Neural cell (in vitro differentiated cells): ENCODE data around the gene MED4. TPM values are rescaled to one million over a fixed set of nuclear protein-coding genes. Genes with fewer than 3 reads are reported as not detected.

ENCODE experiments used
- H2AFZ ChIP-seq: fragments of 200-600, 300-800 bp; sonication (generic), shearing (Covaris generic); 2 replicates; pipeline ENCODE4 v1.6.0; 2014; ENCODE audit warnings: low read depth, mild to moderate bottlenecking, antibody characterized with exemption, low read length, moderate library complexity
- H3F3A ChIP-seq: fragments of 200-600 bp; shearing (Covaris generic); 2 replicates; pipeline ENCODE4 v1.6.1; 2016; ENCODE audit warnings: mild to moderate bottlenecking, moderate library complexity, mixed read lengths, antibody characterized with exemption, low read length; ENCODE audit not compliant: insufficient read depth, poor library complexity, severe bottlenecking
- H3K27ac ChIP-seq: fragments of 200-600, 300-800 bp; sonication (generic), shearing (Covaris generic); 2 replicates; pipeline ENCODE4 v1.5.1; 2014; ENCODE audit warnings: mild to moderate bottlenecking, low read length, moderate library complexity
- H3K27me3 ChIP-seq: fragments of 300-800, 200-600 bp; sonication (generic), shearing (Covaris generic); 2 replicates; pipeline ENCODE4 v1.6.0; 2014; ENCODE audit warnings: mild to moderate bottlenecking, low read depth, low read length, moderate library complexity; ENCODE audit not compliant: insufficient read depth
- H3K36me3 ChIP-seq: fragments of 300-800, 200-600 bp; sonication (generic), shearing (Covaris generic); 2 replicates; pipeline ENCODE4 v1.5.1; 2014; ENCODE audit warnings: mild to moderate bottlenecking, antibody characterized with exemption, low read length, moderate library complexity; ENCODE audit not compliant: insufficient read depth
- H3K4me2 ChIP-seq: fragments of 300-800, 200-600 bp; sonication (generic), shearing (Covaris generic); 2 replicates; pipeline ENCODE4 v1.6.0; 2014; ENCODE audit warnings: mild to moderate bottlenecking, low read length
- H3K4me3 ChIP-seq: fragments of 300-800, 200-600 bp; sonication (generic), shearing (Covaris generic); 2 replicates; pipeline ENCODE4 v1.5.1; 2014; ENCODE audit warnings: mild to moderate bottlenecking, low read length, moderate library complexity
- H3K79me2 ChIP-seq: fragments of 200-600 bp; shearing (Covaris generic); replicated peaks from 2 replicates; pipeline ENCODE4 v1.6.0; 2014; ENCODE audit warnings: mild to moderate bottlenecking, low read length, moderate library complexity; ENCODE audit not compliant: insufficient read depth
- H3K9ac ChIP-seq: fragments of 300-800, 200-600 bp; sonication (generic), shearing (Covaris generic); 2 replicates; pipeline ENCODE4 v1.6.1; 2016; ENCODE audit warnings: mild to moderate bottlenecking, low read length, mixed read lengths
- H3K9me2 ChIP-seq: fragments of 200-600 bp; shearing (Covaris generic); 2 replicates; pipeline ENCODE4 v1.6.1; 2016; ENCODE audit warnings: mild to moderate bottlenecking, low read length, mixed read lengths; ENCODE audit not compliant: insufficient read depth
- H3K9me3 ChIP-seq: fragments of 200-600, 300-800 bp; sonication (generic), shearing (Covaris generic); 2 replicates; pipeline ENCODE4 v1.6.1; 2016; ENCODE audit warnings: mild to moderate bottlenecking, mixed run types, low read length, moderate library complexity, mixed read lengths
- H4K20me1 ChIP-seq: fragments of 200-600 bp; shearing (Covaris generic); 2 replicates; pipeline ENCODE4 v1.6.1; 2016; ENCODE audit warnings: mild to moderate bottlenecking, mixed run types; ENCODE audit not compliant: insufficient read depth
- EP300 ChIP-seq: fragments of 450-650 bp; conservative IDR thresholded peaks from 2 replicates; pipeline ENCODE4 v1.6.1; 2014; ENCODE audit warnings: antibody characterized with exemption, mild to moderate bottlenecking, moderate library complexity; ENCODE audit not compliant: poor library complexity, severe bottlenecking
- EZH2 ChIP-seq: fragments of 200-600, 300-800 bp; shearing (Covaris generic), sonication (generic); IDR thresholded peaks from 2 replicates; pipeline ENCODE4 v1.6.1; 2014; ENCODE audit warnings: antibody characterized with exemption, low read length, borderline replicate concordance, mild to moderate bottlenecking; ENCODE audit not compliant: insufficient read depth, poor library complexity, severe bottlenecking
- MXI1 ChIP-seq: fragments of 450-650 bp; conservative IDR thresholded peaks from 2 replicates; pipeline ENCODE4 v1.6.1; 2014; ENCODE audit warnings: antibody characterized with exemption, mild to moderate bottlenecking; ENCODE audit not compliant: poor library complexity, severe bottlenecking
- POLR2AphosphoS5 ChIP-seq: IDR thresholded peaks from 2 replicates; pipeline ENCODE4 v1.6.1; 2012
- RAD21 ChIP-seq: fragments of 450-650 bp; conservative IDR thresholded peaks from 2 replicates; pipeline ENCODE4 v1.6.1; 2014; ENCODE audit warnings: antibody characterized with exemption, mild to moderate bottlenecking, moderate library complexity
- SMC3 ChIP-seq: fragments of 450-650 bp; conservative IDR thresholded peaks from 2 replicates; pipeline ENCODE4 v1.6.1; 2014; ENCODE audit warnings: antibody characterized with exemption, mild to moderate bottlenecking, moderate library complexity; ENCODE audit not compliant: poor library complexity
- TAF1 ChIP-seq: IDR thresholded peaks from 2 replicates; pipeline ENCODE4 v1.6.1; 2012; ENCODE audit warnings: low read depth
- polyA plus RNA-seq: library from polyadenylated mRNA; depleted of rRNA; stranded (reverse); fragments of >200 nt; gene quantifications from 2 replicates; pipeline ENCODE4 v1.2.3, GENCODE V29; 2014
- TF ChIP-seq, protein P1 (sequence below): fragments of 450-650 bp; IDR thresholded peaks from 2 replicates; pipeline ENCODE4 v1.5.1; 2014; ENCODE audit warnings: antibody characterized with exemption, mild to moderate bottlenecking, moderate library complexity; ENCODE audit not compliant: poor library complexity, severe bottlenecking
- TF ChIP-seq, protein P2 (sequence below): IDR thresholded peaks from 2 replicates; pipeline ENCODE4 v1.6.1; 2012; ENCODE audit warnings: borderline replicate concordance

The MED4 gene
- polyA plus RNA-seq, 1 donor from 2014 or later, result 87.5 TPM

DNA sequence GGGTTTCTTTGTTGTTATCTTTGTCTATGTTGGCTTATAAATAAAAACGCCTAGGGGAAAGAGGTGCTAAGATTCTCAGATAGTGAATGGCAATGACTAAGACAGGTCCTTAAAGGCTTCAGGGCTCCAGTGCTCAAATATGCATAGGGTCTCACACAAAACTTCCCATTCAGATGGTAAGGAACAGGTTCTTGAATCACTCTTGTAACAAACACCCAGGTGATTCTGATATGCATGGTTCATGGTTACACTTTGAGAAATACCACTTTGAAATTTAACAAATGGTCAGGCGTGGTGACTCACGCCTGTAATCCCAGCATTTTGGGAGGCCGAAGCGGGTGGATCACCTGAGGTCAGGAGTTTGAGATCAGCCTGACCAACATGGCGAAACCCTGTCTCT, 40.3 kb downstream of the MED4 start:
- H3K79me2 ChIP-seq, result no peaks in the 10 kb centered on the region
- no peaks in the 10 kb centered on the region for H3K9me3 ChIP-seq

DNA sequence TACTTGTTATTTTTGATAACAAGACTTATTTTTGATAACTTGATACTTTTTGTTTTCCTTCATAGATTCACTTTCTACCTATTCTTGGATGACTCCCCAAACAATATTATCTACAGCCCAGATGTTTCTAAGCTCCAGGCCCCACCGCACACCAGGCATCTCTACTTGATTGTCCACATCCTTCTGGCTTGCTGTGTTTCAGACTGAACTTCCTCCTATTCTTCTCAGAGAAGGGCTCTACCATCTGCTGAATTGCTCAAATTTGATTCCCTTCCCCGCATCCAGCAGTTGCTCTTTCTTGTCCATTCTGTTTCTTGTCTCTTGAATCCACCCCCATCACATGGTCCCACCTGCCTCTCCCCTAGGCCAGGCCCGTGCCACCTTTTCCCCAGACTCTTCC, 44.4 kb downstream of the MED4 start:
- no peak for TF ChIP-seq EP300
- no peak for TF ChIP-seq POLR2AphosphoS5
- TF ChIP-seq, protein P1, sequence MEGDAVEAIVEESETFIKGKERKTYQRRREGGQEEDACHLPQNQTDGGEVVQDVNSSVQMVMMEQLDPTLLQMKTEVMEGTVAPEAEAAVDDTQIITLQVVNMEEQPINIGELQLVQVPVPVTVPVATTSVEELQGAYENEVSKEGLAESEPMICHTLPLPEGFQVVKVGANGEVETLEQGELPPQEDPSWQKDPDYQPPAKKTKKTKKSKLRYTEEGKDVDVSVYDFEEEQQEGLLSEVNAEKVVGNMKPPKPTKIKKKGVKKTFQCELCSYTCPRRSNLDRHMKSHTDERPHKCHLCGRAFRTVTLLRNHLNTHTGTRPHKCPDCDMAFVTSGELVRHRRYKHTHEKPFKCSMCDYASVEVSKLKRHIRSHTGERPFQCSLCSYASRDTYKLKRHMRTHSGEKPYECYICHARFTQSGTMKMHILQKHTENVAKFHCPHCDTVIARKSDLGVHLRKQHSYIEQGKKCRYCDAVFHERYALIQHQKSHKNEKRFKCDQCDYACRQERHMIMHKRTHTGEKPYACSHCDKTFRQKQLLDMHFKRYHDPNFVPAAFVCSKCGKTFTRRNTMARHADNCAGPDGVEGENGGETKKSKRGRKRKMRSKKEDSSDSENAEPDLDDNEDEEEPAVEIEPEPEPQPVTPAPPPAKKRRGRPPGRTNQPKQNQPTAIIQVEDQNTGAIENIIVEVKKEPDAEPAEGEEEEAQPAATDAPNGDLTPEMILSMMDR, result no peak
- no peak for TF ChIP-seq MXI1
- no peak for TF ChIP-seq SMC3
- TF ChIP-seq RAD21, result no peak
- TF ChIP-seq, protein P2, sequence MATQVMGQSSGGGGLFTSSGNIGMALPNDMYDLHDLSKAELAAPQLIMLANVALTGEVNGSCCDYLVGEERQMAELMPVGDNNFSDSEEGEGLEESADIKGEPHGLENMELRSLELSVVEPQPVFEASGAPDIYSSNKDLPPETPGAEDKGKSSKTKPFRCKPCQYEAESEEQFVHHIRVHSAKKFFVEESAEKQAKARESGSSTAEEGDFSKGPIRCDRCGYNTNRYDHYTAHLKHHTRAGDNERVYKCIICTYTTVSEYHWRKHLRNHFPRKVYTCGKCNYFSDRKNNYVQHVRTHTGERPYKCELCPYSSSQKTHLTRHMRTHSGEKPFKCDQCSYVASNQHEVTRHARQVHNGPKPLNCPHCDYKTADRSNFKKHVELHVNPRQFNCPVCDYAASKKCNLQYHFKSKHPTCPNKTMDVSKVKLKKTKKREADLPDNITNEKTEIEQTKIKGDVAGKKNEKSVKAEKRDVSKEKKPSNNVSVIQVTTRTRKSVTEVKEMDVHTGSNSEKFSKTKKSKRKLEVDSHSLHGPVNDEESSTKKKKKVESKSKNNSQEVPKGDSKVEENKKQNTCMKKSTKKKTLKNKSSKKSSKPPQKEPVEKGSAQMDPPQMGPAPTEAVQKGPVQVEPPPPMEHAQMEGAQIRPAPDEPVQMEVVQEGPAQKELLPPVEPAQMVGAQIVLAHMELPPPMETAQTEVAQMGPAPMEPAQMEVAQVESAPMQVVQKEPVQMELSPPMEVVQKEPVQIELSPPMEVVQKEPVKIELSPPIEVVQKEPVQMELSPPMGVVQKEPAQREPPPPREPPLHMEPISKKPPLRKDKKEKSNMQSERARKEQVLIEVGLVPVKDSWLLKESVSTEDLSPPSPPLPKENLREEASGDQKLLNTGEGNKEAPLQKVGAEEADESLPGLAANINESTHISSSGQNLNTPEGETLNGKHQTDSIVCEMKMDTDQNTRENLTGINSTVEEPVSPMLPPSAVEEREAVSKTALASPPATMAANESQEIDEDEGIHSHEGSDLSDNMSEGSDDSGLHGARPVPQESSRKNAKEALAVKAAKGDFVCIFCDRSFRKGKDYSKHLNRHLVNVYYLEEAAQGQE, result no peak
- no peak for TF ChIP-seq EZH2
- no peak for TF ChIP-seq TAF1
- no peak overlapping the region for H3K4me2 ChIP-seq
- H3K9me2 ChIP-seq, result no peaks in the 10 kb centered on the region
- H3K9ac ChIP-seq, result no peak overlapping the region
- H2AFZ ChIP-seq, result no peak overlapping the region
- no peaks in the 10 kb centered on the region for H4K20me1 ChIP-seq
- H3K27me3 ChIP-seq, result no peaks in the 10 kb centered on the region
- H3K4me3 ChIP-seq, result no peak overlapping the region
- H3F3A ChIP-seq, result no peaks in the 10 kb centered on the region
- H3K27ac ChIP-seq, result no peak overlapping the region
- no peaks in the 10 kb centered on the region for H3K79me2 ChIP-seq
- no peaks in the 10 kb centered on the region for H3K36me3 ChIP-seq
- H3K9me3 ChIP-seq, result no peaks in the 10 kb centered on the region

More for the DNA sequence above, 40.3 kb downstream of the MED4 start:
- H3K4me3 ChIP-seq, result no peak overlapping the region
- no peaks in the 10 kb centered on the region for H3K36me3 ChIP-seq
- H3F3A ChIP-seq, result no peaks in the 10 kb centered on the region
- H4K20me1 ChIP-seq, result no peaks in the 10 kb centered on the region
- no peaks in the 10 kb centered on the region for H3K27me3 ChIP-seq
- no peak overlapping the region for H3K9ac ChIP-seq
- no peak overlapping the region for H3K4me2 ChIP-seq
- H2AFZ ChIP-seq, result no peak overlapping the region
- TF ChIP-seq MXI1 (no peak), RAD21 (no peak), TAF1 (no peak), EP300 (no peak), POLR2AphosphoS5 (no peak), EZH2 (no peak)
- TF ChIP-seq, protein P1, result no peak
- TF ChIP-seq, protein P2, result no peak
- H3K27ac ChIP-seq, result no peak overlapping the region
- H3K9me2 ChIP-seq, result no peaks in the 10 kb centered on the region
